Amygdala (tissue), 56 donors: Measurements from ENCODE around the gene OR2H1.

Source experiments
- DNase-seq, 56 donors: peaks; one replicate each; lab custom pipeline; 2025; lab: John Stamatoyannopoulos, UW

OR2H1 gene

DNA sequence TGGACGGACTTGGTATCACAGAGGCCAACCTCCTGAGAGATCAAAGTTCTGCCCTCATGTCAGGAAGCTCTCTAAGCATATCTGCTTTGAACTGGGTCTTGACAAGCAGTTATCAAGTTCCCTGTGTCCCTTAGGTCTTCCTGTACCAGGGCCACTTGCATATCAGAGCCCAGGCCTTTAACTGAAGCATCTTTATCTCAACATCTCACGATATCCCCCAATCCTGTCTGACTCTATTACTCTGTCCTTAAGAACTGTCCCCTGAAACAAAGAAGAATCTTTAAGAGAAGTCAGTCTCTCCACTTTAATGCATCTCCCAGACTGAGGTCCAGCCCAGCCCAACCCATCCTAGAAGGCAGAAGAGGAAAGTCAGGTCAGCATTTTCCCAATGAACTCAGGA lies 22.6 kb downstream of the OR2H1 start:
- no peak for DNase-seq

DNA sequence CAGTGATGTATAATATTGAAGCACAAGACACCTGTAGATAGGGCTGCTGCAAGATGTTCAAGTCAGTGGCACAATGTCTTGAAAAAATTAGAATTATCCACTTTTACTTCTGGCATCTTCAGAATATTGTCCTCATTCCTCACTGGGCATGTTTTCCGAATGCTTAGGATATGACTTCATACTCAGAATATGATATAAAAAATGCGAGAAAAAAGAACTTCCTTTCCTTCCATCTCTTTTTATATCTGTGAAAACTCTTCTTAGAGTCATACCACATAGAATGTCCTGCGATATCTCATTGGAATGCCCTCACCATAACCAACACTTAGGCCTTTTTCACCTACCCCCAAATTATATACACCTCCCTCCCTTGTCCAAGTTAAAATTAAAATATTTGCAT lies 26.2 kb downstream of the OR2H1 start:
- no peak for DNase-seq

DNA sequence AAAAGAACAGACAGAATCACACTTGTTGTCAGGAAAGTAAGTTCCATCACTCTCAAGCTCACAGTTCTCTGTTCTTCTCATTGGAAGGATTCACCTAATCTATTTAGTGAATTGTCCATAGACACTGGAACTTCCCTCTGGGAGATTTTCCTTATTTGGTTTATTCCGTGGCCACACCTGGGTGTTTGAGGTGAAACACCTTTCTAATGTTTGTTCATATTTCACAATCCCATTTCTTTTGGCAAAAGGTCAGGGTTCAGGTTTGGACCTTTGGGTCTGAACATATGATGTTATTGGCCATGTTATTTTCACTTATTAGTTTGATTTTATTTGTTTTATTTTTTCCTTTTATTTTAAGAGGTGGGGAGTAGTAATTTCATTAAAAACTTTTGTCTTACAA lies 26.8 kb downstream of the OR2H1 start:
- DNase-seq, result no peak

DNA sequence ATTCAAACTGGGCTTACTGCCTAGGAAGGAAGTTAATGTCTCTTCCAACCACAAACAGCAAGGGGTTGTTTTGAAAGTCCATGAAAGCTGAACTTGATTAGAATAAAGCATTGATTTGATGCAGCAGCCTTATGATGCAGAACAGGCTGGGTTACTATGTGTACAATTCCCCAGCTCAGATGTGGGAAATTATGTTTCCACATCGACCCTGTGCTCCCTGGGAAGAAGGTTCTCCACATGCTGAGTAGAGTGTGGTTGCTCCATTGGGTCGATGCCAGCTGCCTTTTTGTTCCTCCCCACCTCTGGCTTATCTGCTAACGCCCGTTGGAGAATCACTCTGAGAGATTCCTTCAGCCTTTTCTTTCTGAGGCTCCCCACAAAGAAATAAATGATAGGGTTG lies 29.6 kb downstream of the OR2H1 start:
- DNase-seq, result no peak

DNA sequence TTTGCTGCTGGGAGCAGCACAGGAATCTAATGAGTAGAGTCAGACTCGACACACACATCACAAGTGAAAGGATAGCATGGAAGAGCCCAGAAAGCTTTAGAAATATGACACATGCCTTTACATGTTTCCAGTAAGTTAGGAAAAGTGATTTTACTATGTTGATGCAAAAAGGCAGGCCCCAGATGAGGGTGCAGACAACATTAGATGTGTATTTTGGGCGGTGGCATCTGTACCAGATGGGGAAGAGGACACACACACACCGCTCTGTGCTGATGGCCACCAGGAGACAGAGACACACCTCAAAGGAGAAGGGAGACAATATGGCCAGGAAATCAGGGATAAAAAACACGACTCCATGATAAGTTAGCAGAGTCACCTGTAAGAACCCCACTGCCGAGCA lies 30.2 kb downstream of the OR2H1 start:
- DNase-seq, result no peak

DNA sequence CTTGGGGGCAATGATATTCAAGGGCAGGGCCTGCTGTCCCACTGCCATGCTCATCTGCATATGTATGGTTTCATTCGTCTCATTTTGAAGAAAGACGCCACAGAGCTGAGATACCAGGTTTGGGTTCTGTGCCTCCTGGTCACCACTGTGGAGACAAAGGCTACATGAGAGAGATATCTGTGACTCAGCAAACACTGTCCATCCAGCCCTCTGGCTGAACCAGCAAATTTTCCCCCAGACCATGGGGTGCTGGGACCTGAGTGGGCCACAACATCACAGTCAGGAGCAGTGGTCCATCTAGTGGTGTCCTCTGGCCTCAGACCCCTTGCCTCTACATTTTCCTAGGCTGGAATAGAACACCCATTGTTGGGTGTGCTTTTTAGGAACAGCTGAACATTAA lies 30.7 kb downstream of the OR2H1 start, which contains the start of gene MAS1L:
Gene MAS1L (minus strand): TSS at position 297 of the 400 bp plus-strand sequence. CDS start 54 bp downstream, at position 243.
- DNase-seq, result no peak

DNA sequence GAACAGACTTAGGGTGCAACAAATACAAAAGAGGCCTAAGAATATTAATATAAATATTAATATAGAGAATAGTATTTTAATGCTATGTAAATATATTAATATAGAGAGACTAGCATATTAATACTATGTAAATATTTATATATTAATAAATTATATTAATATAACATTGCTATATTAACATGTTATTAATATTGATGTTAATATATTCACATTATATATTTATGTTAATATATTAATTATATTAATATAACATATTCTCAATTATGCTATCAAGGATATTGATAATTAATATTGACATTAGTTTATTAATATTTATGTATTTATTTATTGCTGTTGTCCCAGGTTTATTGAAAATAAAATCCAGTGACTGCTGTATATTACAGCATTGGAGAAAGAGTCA lies 31.9 kb downstream of the OR2H1 start:
- no peak for DNase-seq

DNA sequence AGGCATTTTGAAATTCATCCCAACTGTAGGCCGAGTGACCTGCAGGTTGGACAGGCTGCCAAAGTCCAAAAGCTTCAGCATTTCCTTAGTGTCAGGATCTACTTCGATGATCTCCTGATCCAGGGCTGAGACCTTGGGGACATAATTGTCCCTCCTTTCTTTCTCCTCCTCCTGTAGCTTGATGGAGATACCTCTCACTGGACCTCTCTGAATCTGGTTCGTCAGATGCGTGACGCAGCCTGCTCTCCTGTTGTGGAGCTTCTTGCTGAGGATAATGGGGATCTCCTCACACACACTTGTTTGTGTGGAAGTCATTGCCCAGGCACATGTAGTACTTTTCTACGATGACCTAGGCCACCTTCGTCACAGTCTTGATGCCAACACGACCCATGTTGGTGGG lies 32.3 kb downstream of the OR2H1 start:
- no peak for DNase-seq

DNA sequence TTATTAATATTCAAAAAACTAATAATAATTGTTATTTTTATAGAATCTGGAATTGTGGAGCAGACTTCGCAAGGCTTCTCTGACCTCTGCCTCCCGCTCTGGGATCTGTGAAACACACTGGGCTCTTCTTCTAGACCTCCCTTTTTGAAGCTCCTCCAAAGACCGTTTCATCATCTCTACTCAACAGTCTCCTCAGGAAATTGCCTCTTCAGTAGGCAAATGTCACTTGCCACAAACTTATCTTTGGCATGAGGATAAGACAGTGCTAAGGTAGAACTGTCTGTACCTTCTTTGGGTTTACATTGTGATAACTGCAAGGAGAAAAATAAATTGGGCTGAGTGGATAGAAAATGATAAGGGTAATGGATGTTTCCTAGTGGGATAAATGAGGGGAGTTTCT lies 33.1 kb downstream of the OR2H1 start:
- no peak for DNase-seq

DNA sequence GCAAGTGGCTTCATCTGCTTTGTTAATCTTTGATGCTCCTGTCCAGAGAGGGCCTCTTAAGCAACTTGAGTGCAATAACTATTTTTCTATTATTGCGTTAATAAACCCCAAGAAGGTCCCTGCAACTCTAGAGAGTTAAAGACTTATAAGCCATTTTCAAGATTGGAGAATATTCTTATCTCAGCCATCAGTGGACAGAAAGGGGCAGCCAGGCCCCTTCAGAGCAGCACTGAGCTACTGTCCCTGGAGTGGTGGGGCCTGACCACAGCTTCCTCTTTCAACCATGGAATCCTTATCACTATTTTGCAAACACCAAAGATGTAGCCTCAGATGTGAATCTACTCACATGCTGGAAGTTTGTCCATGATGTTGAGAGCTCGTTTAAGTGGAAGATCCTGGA lies 33.6 kb downstream of the OR2H1 start:
- no peak for DNase-seq

DNA sequence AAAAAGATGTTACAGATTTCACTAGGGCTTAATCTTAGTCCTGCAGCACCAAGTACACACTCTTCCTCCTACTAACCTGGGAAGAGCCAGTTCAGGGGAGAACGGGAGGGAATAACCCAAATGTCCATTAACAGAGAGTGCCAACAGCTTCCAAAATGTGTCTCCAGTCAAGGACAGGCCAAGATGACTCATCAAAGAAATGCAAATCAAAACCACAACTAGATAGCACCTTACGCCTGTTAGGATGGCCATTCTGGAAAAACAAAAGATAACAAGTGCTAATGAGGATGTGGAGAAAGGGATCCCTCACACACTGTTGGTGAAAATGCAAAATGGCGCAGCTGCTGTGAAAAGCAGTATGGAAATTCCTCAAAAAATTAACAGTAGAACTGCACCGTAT lies 34.6 kb downstream of the OR2H1 start:
- no peak for DNase-seq

DNA sequence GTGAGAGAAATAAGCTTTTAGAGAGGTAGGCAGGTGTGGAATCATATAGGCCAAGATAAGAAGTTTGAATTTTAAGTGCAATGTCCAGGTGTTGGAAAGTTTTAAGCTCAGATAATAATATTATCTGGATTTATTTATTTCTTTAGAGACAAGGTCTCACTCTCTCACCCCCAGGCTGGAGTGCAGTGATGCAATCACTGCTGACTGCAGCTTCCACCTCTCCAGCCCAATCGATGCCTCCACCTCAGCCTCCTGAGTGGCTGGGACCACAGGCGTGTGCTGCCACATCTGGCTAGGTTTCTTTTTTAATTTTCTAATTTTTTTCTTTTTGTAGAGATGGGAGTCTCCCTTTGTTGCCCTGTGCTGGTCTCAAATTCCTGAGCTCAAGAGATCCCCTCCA lies 36.3 kb downstream of the OR2H1 start:
- no peak for DNase-seq

DNA sequence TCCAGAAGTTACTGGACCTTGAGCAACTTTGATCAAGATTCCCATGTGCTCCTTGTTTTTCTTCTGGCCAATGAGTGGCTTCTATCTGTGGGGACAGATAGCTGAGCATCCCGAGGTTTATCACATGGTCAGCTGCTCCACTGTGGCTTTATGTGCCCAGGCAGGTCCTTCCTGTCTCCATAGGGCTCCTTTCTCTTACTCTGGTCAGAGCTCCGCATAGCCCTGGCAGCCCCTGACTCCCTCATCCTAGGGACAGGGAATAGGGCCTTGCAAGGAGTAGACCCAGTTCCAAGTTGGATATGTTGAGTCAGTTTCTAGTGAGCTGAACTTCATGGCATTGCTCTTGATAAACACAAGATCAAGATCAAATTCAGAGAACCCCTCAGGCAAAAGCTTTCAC lies 37.2 kb downstream of the OR2H1 start:
- no peak for DNase-seq

DNA sequence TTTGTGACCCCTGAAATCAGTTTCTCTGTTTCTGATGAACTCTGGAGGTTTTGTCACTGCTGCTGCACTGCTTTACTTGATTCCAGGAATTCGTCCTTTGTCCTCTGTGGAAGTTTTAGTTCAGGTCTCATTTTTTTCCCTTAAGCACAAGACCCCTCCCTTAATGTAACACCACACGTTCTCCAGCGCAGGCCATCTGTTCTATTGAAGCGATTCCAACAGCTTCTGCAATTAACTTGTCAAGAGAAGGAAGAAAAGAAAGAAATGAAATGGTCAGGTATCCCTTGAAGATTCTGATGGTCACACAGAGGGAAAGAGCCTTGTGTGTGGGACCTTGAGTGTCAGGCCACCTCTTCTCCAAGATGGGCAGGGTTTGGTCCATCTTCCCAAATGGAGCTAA lies 38.6 kb downstream of the OR2H1 start:
- DNase-seq, result no peak

DNA sequence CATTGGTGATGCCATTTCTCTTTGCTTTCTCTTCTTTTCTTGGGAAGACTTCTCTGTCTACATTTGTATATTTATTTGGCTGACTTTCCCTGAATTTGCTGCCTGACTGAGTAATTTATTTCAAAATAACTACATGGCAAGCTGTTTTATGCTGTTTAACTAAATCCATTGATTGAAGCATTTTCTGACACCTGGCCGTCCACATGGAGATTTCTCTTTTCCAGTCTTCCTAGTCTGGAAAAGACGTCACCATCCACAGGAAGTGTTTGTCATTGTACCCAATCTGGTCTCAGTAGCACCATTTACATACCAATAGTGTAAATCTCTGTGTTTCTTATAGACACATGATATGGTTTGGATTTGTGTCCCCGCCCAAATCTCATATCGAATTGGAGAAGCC lies 40.0 kb downstream of the OR2H1 start:
- DNase-seq, result no peak

DNA sequence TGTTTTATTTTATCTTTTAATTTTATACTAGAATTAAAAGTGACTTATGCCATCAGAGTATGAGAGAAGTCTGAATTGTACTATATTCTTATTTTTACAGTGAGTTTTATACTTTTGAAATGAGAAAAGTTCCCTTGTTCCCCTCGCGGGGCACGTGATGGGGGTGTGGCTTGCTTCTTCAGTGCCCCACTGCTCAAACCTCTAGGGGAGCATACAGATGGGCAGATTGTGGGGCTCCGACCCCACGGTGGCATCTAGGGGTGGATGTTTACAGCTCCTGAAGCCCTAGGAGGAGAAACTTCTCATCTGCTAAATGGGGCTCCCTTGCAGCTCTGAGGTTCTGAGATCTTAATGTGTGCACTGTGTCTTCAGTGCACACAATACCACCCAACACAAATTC lies 42.7 kb downstream of the OR2H1 start:
- DNase-seq, result no peak

DNA sequence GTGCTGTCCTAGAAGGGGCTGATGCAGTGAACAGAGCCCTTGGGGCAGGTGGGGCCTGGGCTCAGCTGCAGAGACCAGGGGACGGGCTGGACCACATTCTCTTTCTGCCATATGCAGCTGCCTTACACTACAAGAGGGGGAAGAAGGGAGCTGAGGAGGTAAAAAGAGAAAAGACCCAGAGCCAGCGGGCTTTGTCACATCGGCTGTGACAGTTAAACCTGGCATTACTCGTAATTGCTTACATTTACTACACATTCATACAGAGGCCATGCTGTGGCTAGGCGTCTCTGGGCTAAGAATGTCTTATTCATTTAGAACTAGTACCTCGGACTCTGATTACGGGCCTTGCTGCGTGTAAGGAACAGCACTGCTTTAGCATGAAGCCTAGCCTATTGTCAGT lies 43.6 kb downstream of the OR2H1 start:
- DNase-seq, result no peak

DNA sequence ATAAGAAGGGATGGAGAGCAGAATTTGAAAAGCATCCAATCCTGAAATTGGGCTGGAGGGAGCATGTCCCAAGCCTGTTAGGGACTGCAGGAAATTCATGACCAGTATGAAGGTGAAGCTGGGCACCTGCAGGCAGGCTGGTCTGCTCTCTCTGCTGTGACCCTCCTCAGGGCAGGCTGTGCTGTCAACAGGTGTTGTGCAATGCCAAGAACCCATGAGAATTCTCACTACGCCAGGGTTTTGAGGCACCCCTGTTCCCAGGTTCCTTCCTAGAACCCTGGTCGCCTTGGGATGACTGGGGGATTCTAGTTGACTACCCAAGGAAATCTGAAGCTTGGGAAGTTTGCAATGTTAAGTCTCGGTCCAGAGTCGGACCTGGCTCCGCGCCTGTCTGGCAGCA lies 44.2 kb downstream of the OR2H1 start:
- no peak for DNase-seq

DNA sequence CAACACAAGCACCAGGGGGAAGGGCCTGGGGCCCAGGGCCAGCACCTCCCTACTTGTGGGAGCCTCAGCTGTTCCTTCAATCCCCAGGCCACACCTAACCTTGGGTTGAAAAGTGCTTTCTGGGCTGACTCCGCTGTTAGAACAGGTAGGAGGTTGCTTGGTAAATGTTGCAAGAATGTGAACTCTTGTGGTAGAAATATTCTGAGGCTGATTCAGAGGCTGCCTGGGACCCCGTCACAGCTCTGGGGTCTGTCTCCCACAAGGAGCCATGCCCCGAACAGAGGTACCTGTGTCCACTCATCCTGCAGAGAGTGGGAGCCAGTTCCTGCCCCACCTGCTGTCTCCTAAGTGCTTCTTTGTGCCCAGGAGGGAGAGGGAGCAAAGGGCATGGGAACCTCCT lies 45.2 kb downstream of the OR2H1 start:
- DNase-seq, result no peak

DNA sequence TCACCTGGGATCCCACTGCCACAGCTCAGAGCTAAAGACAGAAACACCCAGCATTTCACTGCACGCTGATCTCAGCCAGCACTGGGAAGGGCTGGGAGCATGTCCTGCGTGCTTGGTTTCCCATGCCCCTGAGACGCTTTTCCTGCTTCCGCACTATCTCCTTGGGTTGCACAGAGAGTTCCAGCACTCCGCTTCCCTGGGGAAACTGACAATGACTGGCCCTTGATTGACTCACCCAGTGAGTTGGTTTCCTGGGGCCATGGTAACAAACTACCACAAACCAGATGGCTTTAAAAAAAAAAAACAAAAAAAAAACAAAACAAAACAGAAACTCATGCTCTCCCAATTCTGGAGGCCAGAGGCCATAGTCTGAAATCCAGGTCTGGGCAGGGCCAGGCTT lies 45.6 kb downstream of the OR2H1 start:
- no peak for DNase-seq

DNA sequence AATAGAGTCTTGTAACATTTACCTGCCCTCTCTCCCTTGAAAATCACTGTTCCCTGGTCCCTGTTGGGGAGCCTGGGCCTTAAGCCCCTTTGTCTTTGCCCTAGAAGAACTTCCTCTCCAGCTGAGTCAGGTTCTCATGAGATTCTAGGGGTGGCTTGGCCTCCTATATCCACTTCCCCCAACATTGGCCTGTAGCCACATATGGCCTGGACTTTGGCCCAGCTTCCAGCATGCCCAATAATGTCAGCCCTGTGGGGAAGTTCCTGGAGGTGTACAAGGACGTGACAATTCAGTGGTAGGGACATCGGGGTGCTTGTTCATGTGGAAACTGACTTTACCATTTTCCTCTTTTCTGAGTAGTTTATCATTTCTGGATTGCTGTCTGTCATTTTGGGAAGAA lies 48.0 kb downstream of the OR2H1 start:
- no peak for DNase-seq

DNA sequence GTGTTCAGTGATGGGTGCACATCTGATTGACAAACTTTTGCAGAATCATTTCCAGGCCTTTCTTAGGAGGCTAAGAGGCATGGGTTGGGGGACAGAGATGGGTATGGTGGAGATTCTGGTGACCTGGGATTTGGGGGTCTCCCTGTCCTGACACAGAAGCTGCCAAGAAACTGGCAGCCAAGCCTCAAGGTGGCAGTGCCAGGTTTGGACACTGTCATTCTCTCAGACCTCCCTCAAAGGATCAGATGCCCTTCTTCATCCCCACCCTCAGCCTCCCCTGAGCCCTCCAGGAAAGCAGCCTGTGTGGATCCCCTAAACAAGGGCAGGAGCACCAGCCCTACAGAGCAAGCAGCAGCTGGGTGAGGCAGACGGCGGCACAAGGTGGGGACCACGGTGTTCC lies 48.9 kb downstream of the OR2H1 start:
- no peak for DNase-seq

DNA sequence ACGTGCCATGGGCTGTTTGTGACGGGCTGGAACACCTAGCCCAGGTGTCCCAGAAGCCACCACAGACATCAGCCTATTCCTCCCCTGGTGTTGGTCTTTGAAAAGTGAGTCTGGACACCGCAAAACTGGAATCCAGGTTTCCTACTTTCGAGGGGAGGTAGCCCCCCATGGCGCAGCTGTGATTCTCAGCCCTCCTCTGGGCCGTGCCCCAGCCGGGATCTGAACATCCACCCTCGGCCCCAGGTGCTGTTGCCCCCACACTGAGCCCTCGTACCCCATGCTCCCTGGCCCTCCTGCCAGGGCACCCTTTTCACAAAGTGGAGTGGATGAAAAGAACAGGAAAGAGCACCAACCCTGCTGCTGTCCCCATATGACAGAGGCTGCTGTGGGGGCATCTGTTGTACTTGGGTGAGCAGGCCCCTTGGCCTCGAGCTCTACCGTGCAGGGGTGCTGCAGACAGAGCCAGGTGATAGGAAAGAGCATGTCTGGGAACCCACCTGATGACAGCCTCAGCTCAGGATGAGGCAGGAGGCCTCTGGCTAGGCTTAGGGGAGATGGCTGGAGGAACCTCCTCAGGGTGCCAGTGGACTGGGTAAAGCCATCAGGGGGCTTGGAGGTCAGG lies 49.6 kb downstream of the OR2H1 start:
- DNase-seq, result no peak
